Stromal cell of bone marrow (primary cell): ENCODE results near the gene HNRNPUL2.

ENCODE experiments used
- DNase-seq: peaks from one replicate; pipeline ENCODE4 v3.0.0-alpha.2; 2012; ENCODE audit warnings: low read depth

The HNRNPUL2 gene

GRCh38 chr11:62726915-62727164 lies 417 bp downstream of the HNRNPUL2 start:
- no peak for DNase-seq

- DNase-seq, result no peak
Measured at GRCh38 chr11:62726156-62726914, 922 bp downstream of the HNRNPUL2 start.

GRCh38 chr11:62725646-62726045 lies 1.6 kb downstream of the HNRNPUL2 start:
- DNase-seq, result no peak

- no peak for DNase-seq
Measured at GRCh38 chr11:62724171-62724570, 3.1 kb downstream of the HNRNPUL2 start.

- no peak for DNase-seq
Measured at GRCh38 chr11:62721994-62722393, 5.3 kb downstream of the HNRNPUL2 start.

GRCh38 chr11:62719302-62719978 lies 7.8 kb downstream of the HNRNPUL2 start:
- no peak for DNase-seq

- DNase-seq, result no peak
Measured at GRCh38 chr11:62716816-62717215, 10.4 kb downstream of the HNRNPUL2 start.

GRCh38 chr11:62716206-62716605 lies 11.1 kb downstream of the HNRNPUL2 start:
- no peak for DNase-seq

- no peak for DNase-seq
Measured at GRCh38 chr11:62715150-62716130, 11.8 kb downstream of the HNRNPUL2 start.

GRCh38 chr11:62713343-62713742 lies 13.9 kb downstream of the HNRNPUL2 start:
- no peak for DNase-seq

- no peak for DNase-seq
Measured at GRCh38 chr11:62712861-62713260, 14.4 kb downstream of the HNRNPUL2 start.

- DNase-seq, result no peak
Measured at GRCh38 chr11:62712276-62712812, 14.9 kb downstream of the HNRNPUL2 start.

GRCh38 chr11:62710001-62710345 lies 17.3 kb downstream of the HNRNPUL2 start:
- DNase-seq, result no peak

GRCh38 chr11:62709247-62710000 lies 17.8 kb downstream of the HNRNPUL2 start:
- DNase-seq, result peak; percentile 97

- no peak for DNase-seq
Measured at GRCh38 chr11:62708793-62709192, 18.5 kb downstream of the HNRNPUL2 start.

- no peak for DNase-seq
Measured at GRCh38 chr11:62708392-62708791, 18.9 kb downstream of the HNRNPUL2 start.

- DNase-seq, result no peak
Measured at GRCh38 chr11:62707277-62707861, 19.9 kb downstream of the HNRNPUL2 start, which contains the start of the genes BSCL2 and GNG3. TSS of gene BSCL2 (minus strand) at chr11:62707424. CDS start at chr11:62707195, 229 bp downstream. TSS of gene GNG3 (plus strand) at chr11:62707676. CDS start at chr11:62708296, 620 bp downstream.

- no peak for DNase-seq
Measured at GRCh38 chr11:62706850-62707247, 20.4 kb downstream of the HNRNPUL2 start.

- DNase-seq, result peak; percentile 86
Measured at GRCh38 chr11:62705880-62706849, 21.1 kb downstream of the HNRNPUL2 start.

- no peak for DNase-seq
Measured at GRCh38 chr11:62705413-62705812, 21.8 kb downstream of the HNRNPUL2 start.
